H1 (cell line): ENCODE measurements around the gene AQP2.

ENCODE experiments used
- CBX8 ChIP-seq: fragments of 300-800, 300-1000 bp; sonication (generic); IDR thresholded peaks from 2 replicates; pipeline ENCODE4 v1.7.1; 2016; ENCODE audit warnings: low read depth, low read length, borderline replicate concordance
- CTCF ChIP-seq, 3 experiments: IDR thresholded peaks; 1 replicate in 2 of 3; 2 replicates in 1 of 3; pipeline versions ENCODE4 v1.5.1 to v1.6.1; 2011; ENCODE audit warnings: low read length in 3 of 3, mild to moderate bottlenecking in 3 of 3, inconsistent platforms in 2 of 3, low read depth in 1 of 3, moderate library complexity in 1 of 3; ENCODE audit not compliant: insufficient read depth in 1 of 3; ENCODE audit errors: control extremely low read depth in 1 of 3
- EZH2 ChIP-seq: fragments of 200-600 bp; sonication (generic); IDR thresholded peaks from 2 replicates; pipeline ENCODE4 v1.7.1; 2012; ENCODE audit warnings: low read depth, mild to moderate bottlenecking, moderate library complexity, low read length, inconsistent platforms; ENCODE audit not compliant: severe bottlenecking
- GABPA ChIP-seq: IDR thresholded peaks from 2 replicates; pipeline ENCODE4 v1.6.1; 2011; ENCODE audit warnings: mild to moderate bottlenecking, low read length, moderate library complexity, borderline replicate concordance; ENCODE audit not compliant: insufficient read depth
- GTF2F1 ChIP-seq: IDR thresholded peaks from 2 replicates; pipeline ENCODE4 v1.6.1; 2012; ENCODE audit warnings: low read depth, low read length, improper control_type of control experiment, borderline replicate concordance
- SIN3A ChIP-seq, 2 experiments: IDR thresholded peaks in 1 of 2; conservative IDR thresholded peaks in 1 of 2; 2 replicates each; pipeline ENCODE4 v1.6.1; 2011 to 2012; ENCODE audit warnings: low read length in 2 of 2, improper control_type of control experiment in 1 of 2, low read depth in 1 of 2, mild to moderate bottlenecking in 1 of 2
- TAF1 ChIP-seq: IDR thresholded peaks from 2 replicates; pipeline ENCODE4 v1.6.1; 2011; ENCODE audit warnings: mild to moderate bottlenecking, low read depth, low read length

DNA sequence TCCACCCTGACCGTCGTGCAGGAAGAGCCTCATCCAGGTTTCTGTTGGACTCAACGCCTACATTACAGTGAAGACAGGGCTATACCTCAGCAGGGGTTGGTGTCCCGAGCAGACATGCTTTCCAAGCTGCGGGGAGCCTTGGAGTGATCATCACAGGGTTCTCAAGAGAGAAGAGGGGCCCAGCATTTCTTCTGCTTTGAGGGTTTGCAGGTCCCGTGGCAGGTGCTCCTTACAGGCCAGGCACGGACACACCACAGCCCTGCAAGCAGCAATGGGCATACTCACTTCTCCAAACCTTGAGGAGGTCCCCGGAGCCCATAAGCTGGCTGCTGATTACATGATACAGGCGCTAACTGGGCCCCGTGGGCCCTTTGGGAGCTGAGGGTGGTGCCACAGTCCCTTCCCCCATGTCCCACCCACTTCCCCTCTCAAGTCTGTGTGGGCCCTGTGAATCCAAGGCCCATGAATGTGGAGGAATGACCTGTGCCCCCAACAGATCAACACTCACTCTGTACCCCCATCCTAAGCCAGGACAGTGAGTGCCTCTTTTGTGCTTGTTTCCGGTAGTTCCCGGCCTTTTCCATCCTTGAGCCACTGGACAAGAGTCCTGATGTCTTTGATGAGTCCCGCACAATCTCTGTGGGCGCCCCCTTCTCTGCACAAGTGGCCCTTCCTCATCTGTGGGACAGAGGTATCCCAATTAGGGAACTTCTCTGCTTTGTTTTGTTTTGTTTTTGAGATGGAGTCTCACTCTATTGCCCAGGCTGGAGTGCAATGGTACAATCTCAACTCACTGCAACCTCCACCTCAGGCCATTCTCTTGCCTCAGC lies 1.1 kb downstream of the AQP2 start:
- TF ChIP-seq CTCF (IDR thresholded peaks at IDR 0.05; ENCODE audit: control extremely low read depth in 1 of 3, insufficient read depth in 1 of 3, low read depth in 1 of 3, low read length in 3 of 3) (no peak), GABPA (no peak), CBX8 (no peak), GTF2F1 (no peak), EZH2 (no peak), SIN3A (conservative IDR thresholded peaks at IDR 0.05 in 1 of 2, IDR thresholded peaks at IDR 0.05 in 1 of 2; ENCODE audit: low read depth in 1 of 2, low read length in 2 of 2) (no peak), TAF1 (no peak)
